ENCODE results near the gene ZNF532. TPM values are rescaled to one million over a fixed set of nuclear protein-coding genes. Genes with fewer than 3 reads are reported as not detected.
"Not testable (repeated sequence)": the region's sequence is repeated elsewhere in the genome, so short reads cannot be mapped to it uniquely, and the experiment has no call there.

Gene ZNF532
- total RNA-seq, 1 donor from 2014 or later, result 53.3 TPM

- ATAC-seq (ENCODE audit: poor library complexity), result peak; percentile 55
- DNase-seq, result peak; percentile 54
- intact Hi-C loops (cut with DNase I), result no loop called here
Observed at GRCh38 chr18:58847383-58848071, 17.1 kb upstream of the ZNF532 start.

- intact Hi-C loops (cut with DNase I), result no loop called here
- ATAC-seq (ENCODE audit: poor library complexity) (no peak), DNase-seq (no peak)
Observed at GRCh38 chr18:58848685-58849084, 16.0 kb upstream of the ZNF532 start.

- intact Hi-C loops (cut with DNase I), result no loop called here
- ATAC-seq (ENCODE audit: poor library complexity) (peak; percentile 37), DNase-seq (no peak)
Observed at GRCh38 chr18:58850786-58851469, 13.7 kb upstream of the ZNF532 start.

GRCh38 chr18:58851856-58852255 is 12.8 kb upstream of the ZNF532 start:
- intact Hi-C loops (cut with DNase I), result no loop called here
- ATAC-seq (ENCODE audit: poor library complexity) (no peak), DNase-seq (no peak)

GRCh38 chr18:58852629-58853028 is 12.0 kb upstream of the ZNF532 start:
- ATAC-seq (ENCODE audit: poor library complexity) (no peak), DNase-seq (no peak)
- intact Hi-C loops (cut with DNase I), result no loop called here

- intact Hi-C loops (cut with DNase I), result no loop called here
- DNase-seq (no peak), ATAC-seq (ENCODE audit: poor library complexity) (no peak)
Observed at GRCh38 chr18:58853561-58853960, 11.1 kb upstream of the ZNF532 start.

GRCh38 chr18:58855521-58855920 is 9.2 kb upstream of the ZNF532 start:
- ATAC-seq (ENCODE audit: poor library complexity); intact Hi-C loops (cut with DNase I); DNase-seq: not testable (repeated sequence)

- no peak for ATAC-seq (ENCODE audit: poor library complexity)
- no peak for DNase-seq
- intact Hi-C loops (cut with DNase I), result no loop called here
Observed at GRCh38 chr18:58856881-58857280, 7.8 kb upstream of the ZNF532 start.

- intact Hi-C loops (cut with DNase I), result no loop called here
- peak; percentile 66 for ATAC-seq (ENCODE audit: poor library complexity)
- no peak for DNase-seq
Observed at GRCh38 chr18:58858591-58859468, 5.8 kb upstream of the ZNF532 start.

GRCh38 chr18:58859907-58860306 is 4.8 kb upstream of the ZNF532 start:
- no peak for ATAC-seq (ENCODE audit: poor library complexity)
- intact Hi-C loops (cut with DNase I), result no loop called here
- no peak for DNase-seq

- ATAC-seq (ENCODE audit: poor library complexity), result no peak
- intact Hi-C loops (cut with DNase I), result no loop called here
- no peak for DNase-seq
Observed at GRCh38 chr18:58860747-58861231, 3.9 kb upstream of the ZNF532 start.

GRCh38 chr18:58861353-58861752 is 3.3 kb upstream of the ZNF532 start:
- DNase-seq (no peak), ATAC-seq (ENCODE audit: poor library complexity) (no peak)
- intact Hi-C loops (cut with DNase I), result no loop called here

- intact Hi-C loops (cut with DNase I), result no loop called here
- no peak for DNase-seq
- no peak for ATAC-seq (ENCODE audit: poor library complexity)
Observed at GRCh38 chr18:58861861-58862301, 2.8 kb upstream of the ZNF532 start.

- no peak for DNase-seq
- intact Hi-C loops (cut with DNase I), result no loop called here
- ATAC-seq (ENCODE audit: poor library complexity), result no peak
Observed at GRCh38 chr18:58862356-58862755, 2.3 kb upstream of the ZNF532 start.

- DNase-seq (peak; percentile 59), ATAC-seq (ENCODE audit: poor library complexity) (no peak)
- intact Hi-C loops (cut with DNase I), result no loop called here
Observed at GRCh38 chr18:58862851-58863538, 1.7 kb upstream of the ZNF532 start.

GRCh38 chr18:58863539-58864145 is 1.0 kb upstream of the ZNF532 start:
- ATAC-seq (ENCODE audit: poor library complexity), result peak; percentile 66
- peak; percentile 75 for DNase-seq
- intact Hi-C loops (cut with DNase I), result no loop called here

GRCh38 chr18:58865033-58865590 is 435 bp downstream of the ZNF532 start:
- ATAC-seq (ENCODE audit: poor library complexity) (no peak), DNase-seq (no peak)
- intact Hi-C loops (cut with DNase I), result no loop called here

- no peak for DNase-seq
- intact Hi-C loops (cut with DNase I), result no loop called here
- ATAC-seq (ENCODE audit: poor library complexity), result no peak
Observed at GRCh38 chr18:58865701-58866065, 1.0 kb downstream of the ZNF532 start.

Data from Right ventricle myocardium superior (tissue), 1 donor.